HG03442 (cell line): ENCODE data around the gene MRPL36.
"Not testable (repeated sequence)": the region's sequence is repeated elsewhere in the genome, so short reads cannot be mapped to it uniquely, and the experiment has no call there.

Experiments
- ATAC-seq: cut with Tn5 transposase; IDR thresholded peaks from one replicate; pipeline ENCODE4 v1.9.1; 2021; ENCODE audit warnings: mild to moderate bottlenecking, moderate library complexity; ENCODE audit not compliant: unreplicated experiment

Gene MRPL36

DNA sequence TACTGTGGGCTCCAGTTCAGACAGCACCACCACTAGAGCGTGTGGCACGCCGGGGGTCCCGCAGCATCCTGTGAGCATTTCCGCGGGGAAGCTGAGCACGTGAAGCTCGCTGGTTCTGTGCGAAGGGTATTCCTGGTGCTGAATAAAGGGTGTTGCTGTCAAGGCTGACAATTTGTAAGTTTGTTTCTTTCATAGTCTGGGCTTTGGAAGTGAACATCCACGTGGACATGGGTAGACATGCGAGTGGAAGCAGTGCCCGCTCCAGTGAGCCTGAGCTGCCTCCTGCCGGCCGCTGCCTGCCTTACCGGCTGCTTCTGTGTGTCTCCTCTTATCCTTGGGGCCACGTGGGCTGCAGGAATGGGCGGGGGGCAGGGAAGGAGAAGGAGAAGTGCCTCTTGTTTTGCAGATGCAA, 16.2 kb upstream of the MRPL36 start:
- ATAC-seq, result no peak

DNA sequence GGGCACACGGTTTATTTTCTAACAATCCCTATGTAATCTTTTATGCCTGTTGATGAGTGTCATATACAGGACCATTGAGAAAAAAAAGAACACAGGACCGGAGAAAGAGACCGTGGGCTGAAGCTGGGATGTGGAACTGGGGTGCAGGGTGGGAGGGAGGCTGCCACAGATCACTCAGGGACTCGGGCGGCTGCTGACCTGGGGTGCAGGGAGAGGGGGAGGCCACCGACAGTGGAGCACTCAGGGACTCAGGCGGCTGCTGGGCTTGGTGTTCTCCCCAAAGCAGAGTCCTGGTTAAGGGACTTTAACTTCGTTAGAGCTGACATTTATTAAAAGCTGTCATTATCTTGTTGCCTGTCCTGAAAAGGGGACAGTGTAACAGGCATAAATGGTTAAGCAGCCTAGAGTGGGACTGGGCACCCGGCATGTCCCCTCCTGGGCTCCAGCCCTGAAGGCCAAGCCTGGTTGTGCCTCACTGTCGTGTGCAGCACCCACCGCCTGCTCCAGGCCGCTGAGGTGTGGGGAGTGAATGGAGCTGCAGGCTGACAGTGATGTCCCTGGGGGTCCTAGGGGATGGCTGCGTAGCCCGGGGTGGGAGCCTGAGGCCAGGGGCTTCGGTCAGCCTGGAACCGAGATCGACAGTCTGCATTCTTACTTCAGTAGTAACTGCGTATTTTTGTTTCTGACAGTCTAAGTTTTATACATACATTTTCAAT, 15.6 kb upstream of the MRPL36 start:
- no peak for ATAC-seq

DNA sequence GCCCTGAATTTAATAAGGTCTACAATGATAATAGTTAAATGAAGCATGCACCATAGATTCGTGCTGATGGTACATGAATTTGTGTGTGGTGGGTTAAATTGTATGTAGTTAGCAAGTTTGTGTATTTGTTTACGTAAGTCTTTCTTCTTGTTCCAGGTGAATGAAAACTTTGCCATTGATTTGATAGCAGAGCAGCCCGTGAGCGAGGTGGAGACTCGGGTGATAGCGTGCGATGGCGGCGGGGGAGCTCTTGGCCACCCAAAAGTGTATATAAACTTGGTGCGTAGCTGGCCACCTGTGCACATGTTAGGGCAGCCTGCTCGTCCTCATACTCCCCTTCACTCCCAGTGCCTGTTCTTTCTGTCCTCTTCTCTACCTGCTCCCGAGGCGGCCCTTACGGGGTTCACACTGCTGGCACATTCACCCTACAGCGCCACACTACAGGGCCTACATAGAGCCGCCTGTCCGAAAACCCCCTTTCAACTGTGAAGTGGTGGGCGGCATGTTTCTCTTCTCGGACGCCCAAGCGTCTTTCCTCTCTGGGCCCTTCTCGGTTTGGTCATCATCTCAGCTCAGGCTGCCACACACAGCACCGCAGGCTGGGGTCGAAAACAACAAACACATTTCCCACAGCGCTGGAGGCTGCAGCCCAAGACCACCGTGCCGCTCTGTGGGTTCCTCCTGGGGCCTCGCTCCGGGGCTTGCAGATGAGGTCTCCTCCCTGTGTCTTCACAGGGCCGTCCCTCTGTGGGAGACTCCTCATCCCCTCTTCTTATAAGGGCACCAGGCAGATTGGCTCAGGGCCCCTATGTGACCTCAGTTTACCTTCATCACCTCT, 14.8 kb upstream of the MRPL36 start:
- ATAC-seq, result no peak

DNA sequence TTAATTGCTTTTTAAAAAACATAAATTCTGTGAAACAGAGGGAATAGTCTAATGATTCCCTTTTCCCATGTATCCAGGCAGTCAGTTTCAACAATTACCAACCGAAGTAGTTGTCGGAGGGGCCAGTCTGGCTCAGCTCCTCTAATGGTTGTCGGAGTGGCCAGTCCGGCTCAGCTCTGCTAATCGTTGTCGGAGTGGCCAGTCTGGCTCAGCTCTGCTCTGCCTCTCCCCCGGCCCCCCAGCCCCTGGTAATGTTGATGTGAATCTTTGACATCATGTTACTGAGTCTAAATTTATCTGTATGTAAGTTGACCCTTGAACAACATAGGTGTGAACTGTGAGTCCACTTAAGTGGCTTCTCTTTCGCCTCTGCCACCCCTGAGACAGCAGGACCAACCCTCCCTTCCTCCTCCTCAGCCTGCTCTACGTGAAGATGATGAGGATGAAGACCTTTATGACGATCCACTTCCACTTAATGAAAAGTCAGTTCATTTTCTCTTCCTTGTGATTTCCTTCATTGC, 11.0 kb upstream of the MRPL36 start:
- ATAC-seq, result no peak

DNA sequence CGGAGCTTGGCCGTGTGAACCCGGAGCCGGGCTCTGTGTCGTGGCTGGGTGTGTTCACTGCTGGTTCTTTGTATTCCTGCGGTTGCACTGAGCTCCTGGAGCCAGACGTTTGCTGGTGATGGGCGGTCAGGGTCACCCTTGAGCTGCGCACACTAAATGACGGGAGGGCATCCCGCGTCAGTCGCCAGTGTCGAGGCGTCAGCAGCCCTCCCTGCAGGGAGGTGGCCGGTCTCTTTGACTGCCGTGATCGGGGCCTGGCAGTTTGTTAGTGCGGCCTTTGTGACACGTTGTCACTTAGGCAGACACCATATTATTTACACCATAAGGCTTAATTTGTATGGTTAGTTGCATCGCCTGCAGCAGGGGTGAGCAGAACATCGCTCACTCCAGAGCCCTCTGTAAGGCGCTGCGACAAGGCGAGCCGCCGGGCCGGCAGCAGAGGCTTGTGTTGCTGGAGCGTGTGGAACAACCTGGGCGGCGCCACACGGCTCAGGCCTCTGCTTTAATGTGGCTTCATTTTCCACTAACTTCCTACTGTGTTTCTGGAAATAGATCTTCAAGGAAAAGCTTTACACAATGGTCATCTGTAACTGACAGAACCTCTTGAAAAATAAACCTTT, 9.9 kb upstream of the MRPL36 start:
- no peak for ATAC-seq

DNA sequence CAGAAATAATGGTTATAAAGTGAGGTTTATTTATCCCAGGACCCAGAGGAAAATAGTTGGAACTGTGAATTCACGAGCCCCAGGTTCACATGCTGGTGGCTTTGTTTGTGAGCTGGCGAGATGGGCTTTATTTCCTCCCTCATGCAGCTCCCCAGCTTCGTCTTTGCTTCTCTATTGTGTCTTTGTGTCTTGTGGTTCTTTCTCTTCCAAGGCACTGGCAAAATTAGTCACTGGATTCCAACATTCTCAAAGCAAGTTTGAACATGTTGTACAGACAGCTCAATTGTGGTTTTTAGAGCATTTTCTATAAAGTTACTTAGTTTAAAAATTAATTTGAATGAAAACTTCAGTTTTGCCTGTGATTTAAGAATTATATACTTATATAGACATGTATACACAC, 8.8 kb upstream of the MRPL36 start:
- no peak for ATAC-seq

DNA sequence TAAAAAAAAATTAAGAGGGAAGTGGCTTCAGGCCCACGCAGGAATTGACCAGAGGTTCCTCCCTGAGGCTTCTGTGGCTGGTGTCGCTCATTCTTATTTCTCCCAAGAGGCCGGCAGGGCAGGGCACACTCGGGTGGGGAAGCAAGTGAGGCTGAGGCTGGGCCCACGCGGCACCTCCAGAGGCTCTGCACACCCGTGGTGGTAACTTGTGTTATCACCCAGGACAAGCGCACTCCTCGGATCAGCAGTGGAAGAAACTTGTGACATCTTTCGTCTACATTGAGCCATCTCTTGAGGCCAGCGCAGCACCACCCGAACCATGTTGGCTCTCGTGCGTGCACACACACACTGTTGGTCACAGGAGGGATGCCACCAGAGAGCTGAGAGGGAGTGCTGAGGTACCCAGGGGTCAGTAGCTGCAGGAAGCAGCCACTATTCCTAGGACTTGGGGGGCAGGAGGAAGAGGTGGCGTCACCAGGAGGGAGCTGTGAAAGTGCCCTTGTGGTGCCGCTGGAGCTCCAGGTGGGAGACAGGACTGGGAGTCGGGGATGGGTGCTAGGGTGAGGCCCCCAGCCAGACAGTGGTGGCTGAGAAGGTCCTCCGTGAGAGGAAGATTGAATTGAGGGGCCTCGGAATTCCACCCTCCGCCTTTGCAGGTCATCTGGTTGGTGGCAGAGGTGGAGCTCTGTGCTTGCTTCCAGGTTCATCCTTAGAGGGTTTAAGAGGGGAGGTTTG, 8.0 kb upstream of the MRPL36 start:
- no peak for ATAC-seq

DNA sequence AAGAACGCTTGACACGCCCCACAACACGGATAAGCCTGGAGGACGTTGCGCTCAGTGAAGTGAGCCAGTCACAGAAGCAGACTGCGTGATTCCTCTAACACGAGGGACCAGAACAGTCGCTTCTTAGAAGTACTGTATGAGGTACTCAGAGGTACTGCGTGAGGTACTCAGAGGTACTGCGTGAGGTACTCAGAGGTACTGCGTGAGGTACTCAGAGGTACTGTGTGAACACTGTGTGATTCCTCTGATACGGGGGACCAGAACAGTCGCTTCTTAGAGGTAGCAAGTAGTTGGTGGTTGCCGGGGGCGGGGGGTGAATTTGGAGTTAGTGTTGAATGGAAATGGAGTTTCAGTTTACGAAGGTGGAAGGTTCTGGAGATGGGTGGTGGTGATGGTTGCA, 7.3 kb upstream of the MRPL36 start:
- no peak for ATAC-seq

DNA sequence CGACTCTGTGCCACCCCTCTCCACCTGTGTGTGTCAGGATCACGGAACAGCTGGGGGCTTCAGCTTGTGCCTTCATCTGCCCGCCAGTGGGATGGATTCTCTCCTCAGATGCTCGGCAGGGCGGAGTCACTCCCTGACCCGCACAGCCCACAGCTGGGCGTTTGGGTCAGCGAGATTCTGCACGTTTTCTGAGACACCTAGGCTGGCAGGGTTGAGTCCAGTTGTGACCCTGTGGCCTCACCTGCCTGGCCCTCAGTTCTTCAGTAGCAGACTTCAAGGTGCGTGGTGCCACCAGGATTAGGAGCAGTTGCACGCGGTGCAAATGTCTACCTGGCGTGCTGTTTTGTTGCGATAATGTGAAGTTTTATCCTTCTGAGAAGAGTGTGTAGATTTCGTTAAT, 6.6 kb upstream of the MRPL36 start:
- no peak for ATAC-seq

DNA sequence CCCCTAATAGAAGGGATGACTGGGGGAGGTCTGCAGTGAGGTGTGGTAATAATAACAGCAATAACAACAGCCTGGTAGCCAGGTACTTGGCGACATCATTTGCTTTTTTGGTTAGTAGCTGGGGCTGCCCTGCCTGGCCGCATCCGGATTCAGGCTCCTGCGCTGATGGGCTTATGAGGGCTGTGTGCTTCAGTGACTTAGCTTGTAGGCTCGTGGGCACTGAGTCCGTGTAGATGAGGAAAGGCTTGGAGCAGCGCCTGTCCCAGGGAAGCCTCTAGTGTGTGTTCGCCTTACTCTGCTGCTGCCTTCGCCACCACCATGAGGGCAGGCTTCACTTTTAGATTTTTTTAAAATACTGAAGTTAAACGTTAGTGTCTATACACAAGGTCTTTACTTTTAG, 6.1 kb upstream of the MRPL36 start:
- ATAC-seq, result no peak

DNA sequence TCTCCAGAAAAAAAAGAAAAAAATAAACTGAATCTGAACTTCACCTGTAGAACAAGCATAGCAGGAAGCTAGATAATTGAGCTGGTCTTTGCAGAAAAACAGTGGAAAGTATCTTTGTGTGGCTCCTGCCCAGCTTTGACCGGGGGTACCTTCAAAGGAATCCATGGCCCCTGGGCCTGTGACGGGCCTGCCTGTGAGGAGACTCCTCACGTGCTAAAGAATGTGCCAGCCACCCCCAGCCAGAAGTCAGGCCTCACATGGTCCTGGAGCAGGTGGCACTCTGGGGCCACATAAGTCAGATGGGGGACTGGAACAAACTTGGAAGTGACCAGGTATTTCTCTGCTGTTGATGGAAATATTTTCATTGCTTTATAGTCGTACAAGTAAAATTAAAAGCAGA, 5.7 kb upstream of the MRPL36 start:
- no peak for ATAC-seq

DNA sequence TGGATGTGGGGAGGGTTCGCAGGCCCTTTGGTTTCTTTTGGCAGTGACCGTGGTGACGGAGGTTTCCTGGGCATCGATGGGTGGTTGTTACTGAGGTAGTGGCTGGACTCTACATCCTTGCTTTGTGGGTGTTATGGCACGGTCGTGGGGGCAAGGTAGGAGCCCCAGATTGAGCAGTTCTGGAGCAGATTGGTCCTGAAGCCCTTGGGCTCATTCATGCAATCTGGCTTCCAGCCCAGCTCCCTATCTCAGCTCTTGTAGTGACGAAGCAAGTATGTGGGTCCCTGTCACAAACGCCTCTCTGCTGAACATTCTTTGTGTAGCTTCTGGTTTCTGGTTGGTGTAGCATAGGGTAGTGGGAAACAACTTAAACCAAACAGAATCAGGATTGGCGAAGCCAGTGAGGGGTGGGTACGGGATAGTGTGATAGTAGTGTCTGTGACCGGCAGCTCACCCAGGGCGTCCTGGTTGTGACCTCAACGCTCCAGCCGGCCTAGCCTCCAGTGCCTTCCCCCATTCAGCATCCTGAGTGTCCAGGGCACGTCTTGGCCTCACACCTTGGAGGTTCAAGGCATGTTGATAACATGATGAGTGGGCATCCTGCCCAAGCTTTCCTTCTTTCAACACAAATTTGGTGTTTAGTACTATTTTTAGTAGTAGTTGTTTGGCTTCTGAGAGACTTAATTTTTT, 4.5 kb upstream of the MRPL36 start:
- no peak for ATAC-seq

DNA sequence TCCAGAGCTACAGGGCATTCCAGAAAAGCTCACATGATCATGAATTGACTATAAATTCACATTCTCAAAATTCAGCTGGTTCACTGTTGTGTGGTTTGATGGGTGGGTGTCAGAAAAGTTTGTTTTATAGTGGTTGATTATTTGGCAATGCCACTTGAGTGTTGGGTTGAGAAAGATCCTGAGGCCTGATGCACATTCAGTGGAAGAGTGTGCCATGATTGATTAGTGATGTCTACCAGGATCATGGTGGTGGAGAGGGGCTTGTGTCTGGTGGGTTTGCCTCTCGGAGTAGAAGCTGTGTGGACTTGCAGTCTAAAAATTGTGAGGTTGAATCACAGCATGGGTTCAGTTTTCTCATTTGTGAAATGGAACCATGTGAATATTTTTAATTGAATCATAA, 3.6 kb upstream of the MRPL36 start:
- no peak for ATAC-seq

DNA sequence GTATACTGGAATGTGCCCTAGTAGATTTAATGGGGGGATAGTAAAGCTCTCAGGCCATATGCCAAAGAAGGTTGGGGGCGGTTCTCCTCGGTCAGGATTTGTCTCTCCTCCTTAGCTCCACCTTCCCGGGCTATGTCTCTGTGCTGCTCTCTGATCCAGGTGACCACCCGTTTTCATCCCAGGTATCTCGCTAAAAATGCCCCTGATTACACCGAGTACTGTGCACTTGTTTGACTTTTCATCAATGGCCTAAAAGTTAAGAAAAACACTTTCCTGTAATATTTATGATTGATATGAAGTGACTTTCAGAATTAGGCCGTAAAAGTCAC, 2.3 kb upstream of the MRPL36 start:
- ATAC-seq, result no peak

DNA sequence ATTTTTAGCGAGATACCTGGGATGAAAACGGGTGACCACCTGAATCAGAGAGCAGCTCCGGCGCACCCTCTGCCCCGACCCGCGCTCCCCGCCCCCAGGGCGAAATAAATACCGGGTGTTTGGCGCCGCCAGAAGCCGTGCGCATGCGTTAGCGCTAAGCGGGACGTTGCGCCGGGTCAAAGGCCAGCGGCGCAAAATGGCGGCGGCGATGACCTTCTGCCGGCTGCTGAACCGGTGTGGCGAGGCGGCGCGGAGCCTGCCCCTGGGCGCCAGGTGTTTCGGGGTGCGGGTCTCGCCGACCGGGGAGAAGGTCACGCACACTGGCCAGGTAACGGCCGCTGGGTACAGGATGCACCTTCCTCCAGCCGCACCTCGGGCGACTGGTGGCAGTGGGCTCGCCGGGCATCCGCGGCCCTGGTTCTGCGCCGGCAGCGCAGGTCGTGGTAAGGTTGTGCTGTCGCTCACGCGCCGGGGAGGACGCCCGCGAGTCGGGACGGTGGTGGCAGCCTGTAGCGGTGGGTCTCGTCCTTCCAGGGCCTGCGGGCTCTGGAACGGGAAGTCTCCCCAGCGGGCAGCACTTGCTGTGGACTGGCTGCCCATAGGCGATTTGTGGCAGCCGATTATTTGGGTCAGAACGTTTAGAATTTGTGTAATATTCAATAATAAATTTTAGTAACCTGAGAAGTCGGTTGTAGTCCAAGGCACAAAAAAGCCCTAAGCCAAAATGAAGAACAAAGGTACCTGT, 1.8 kb upstream of the MRPL36 start, which contains the start of gene NDUFS6:
TSS of gene NDUFS6 (plus strand) at position 186 of the 745 bp plus-strand sequence. CDS start at position 197, 11 bp downstream.
- peak; percentile 52 for ATAC-seq

DNA sequence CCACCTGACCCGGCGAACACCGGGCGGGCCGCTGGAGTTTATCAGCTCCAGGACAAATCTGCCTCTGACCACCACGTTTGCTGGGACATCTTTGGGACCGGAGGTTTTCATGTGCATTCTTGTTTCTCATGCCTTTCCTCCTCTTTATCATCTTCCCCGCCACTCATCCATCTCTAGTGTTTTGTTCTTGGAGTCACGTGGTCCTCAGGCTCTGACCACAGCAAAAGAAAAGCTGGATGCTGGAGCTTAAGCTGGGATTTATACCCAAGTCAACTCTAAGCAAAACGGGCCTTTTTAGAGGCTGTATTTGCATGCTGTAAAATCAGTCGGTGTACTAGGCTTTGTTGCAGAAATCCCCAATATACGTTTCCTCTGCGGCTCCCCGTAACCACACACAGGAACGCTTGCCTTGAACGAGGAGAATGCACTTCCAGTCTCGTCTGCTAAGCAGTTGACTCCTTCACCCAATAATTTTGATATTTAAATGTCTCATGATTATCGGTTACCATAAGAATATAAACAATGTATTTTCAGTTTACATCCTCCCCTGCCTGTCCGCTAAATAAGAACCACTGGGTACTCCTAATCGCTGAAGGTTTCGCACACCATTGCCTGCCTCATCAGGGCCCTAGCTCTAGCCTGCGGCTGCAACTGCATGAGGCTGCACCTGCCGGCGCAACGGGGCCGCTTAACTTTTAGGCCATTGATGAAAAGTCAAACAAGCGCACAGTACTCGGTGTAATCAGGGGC, 1.0 kb upstream of the MRPL36 start:
- peak; percentile 29 for ATAC-seq

DNA sequence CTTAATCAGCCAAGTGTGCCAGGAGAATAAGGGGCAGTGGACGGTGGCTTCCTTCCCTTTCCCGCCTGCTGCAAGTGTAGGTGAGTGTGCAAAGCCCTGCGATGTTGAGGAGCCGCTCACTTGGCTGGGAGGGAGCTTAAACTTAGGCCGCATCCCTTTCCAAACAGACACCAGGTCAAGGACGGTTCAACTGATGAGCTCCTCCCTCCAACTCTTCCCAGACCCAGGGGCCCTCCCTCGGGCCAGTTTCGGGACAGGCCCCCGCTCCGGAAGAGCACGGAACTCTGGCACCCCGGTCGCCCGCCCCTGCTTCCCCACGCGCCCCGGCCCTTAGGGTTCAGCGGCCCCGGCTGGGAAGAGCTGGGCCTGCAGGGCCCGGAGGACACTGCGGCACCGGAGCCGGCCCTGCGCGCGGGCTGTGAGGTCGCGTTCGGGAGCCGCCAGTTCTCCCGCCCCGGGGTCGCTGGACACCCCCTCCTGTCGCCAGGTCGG, 481 bp downstream of the MRPL36 start:
- peak; percentile 27 for ATAC-seq

DNA sequence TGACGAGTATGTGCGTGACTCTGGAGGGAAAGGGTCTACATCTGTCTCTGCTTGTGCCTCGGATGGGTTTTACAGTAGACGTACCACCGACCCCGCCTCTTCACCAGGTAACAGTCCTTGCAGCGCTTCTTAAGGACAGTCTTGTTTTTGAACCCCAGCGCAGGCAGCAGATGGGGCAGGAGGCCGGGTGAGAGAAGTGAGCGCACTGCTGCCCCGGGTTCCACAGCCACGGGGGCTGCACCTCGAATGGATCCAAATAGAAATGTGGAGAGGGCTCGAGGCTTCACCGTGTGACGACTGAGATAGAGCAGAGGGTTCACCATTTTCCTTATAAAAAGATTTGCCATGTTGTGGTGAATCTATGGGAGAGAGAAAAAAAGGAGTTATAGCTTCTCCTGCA, 1.0 kb downstream of the MRPL36 start:
- ATAC-seq, result not testable (repeated sequence)

DNA sequence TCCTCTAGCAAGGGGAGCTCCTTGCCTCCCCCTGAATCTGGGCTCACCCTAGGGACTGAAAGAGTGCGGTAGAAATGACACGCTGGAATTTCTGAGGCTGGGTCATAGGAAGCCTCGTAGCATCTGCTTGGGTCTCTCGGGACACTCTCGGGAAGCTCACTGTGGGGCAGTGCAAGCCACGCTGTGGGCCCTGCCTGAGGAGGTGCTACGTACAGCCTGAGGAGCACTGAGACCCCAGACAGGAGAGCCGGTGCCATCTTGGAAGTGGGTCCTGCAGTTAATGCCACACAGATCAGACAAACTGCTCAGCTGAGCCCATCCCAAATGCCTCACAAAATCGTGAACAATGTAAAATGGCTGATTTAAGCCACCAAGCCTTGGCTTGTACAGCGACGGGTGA, 1.8 kb downstream of the MRPL36 start:
- no peak for ATAC-seq
